Thyroid gland (tissue), 4 donors: Measurements from ENCODE around the gene EPHA3. TPM values are rescaled to one million over a fixed set of nuclear protein-coding genes. Genes with fewer than 3 reads are reported as not detected.
A peak's percentile ranks its signal among the peaks of the same experiment; 100 is the strongest.

Experiments
- DNase-seq, 2 donors: peaks; one replicate each; pipeline ENCODE4 v3.0.0-alpha.2; 2019
- H3K27ac ChIP-seq, 3 donors: fragments of 200-600 bp; sonication (generic); 1 replicate in 2 of 3; 2 replicates in 1 of 3; pipeline ENCODE4 v1.5.1; 2016 to 2019; ENCODE audit warnings: mild to moderate bottlenecking in 1 of 3, moderate library complexity in 1 of 3
- H3K27me3 ChIP-seq: fragments of 200-600 bp; sonication (generic); one replicate; pipeline ENCODE4 v1.5.1; 2019
- H3K36me3 ChIP-seq, 2 donors: fragments of 200-600 bp; sonication (generic); one replicate each; pipeline ENCODE4 v1.5.1; 2016 to 2019
- H3K4me1 ChIP-seq, 2 donors: fragments of 200-600 bp; sonication (generic); one replicate each; pipeline ENCODE4 v1.5.1; 2017 to 2019
- H3K4me3 ChIP-seq, 3 donors: fragments of 200-600 bp; sonication (generic); replicated peaks in 1 of 3; 1 replicate in 2 of 3; 2 replicates in 1 of 3; pipeline ENCODE4 v1.5.1; 2016; ENCODE audit warnings: mild to moderate bottlenecking in 1 of 3
- H3K9me3 ChIP-seq: fragments of 200-600 bp; sonication (generic); one replicate; pipeline ENCODE4 v1.5.1; 2017
- POLR2A ChIP-seq, 2 donors: fragments of 450-650 bp; IDR thresholded peaks; one replicate each; pipeline ENCODE4 v1.6.1; 2017; ENCODE audit warnings: antibody characterized with exemption in 2 of 2, mild to moderate bottlenecking in 2 of 2, moderate library complexity in 1 of 2
- WGBS, 2 donors: methylation state at CpG; one replicate each; pipeline ENCODE4 v1.1.5; 2017; 5-methylcytosine and 5-hydroxymethylcytosine counted together
- intact Hi-C: fragments of 100-400 bp; cut with DNase I; formaldehyde crosslinking; loops from one replicate; pipeline ENCODE4 v1.15.1; 2023
- total RNA-seq, 4 donors: library from RNA; depleted of rRNA; stranded (reverse); fragments of >200 nt; gene quantifications; one replicate each; pipeline ENCODE4 v1.2.3, GENCODE V29; 2016
- TF ChIP-seq, protein P1 (sequence below), 6 experiments: fragments of 200-600 bp in 3 of 6; fragments of 450-650 bp in 3 of 6; sonication (generic) in 3 of 6; IDR thresholded peaks; one replicate each; pipeline ENCODE4 v1.5.1; 2016 to 2019; ENCODE audit warnings: antibody characterized with exemption in 6 of 6, mild to moderate bottlenecking in 2 of 6, inconsistent platforms in 1 of 6, moderate library complexity in 1 of 6

The EPHA3 gene
- total RNA-seq, 4 donors from 2014 or later: 27.3 to 41.6 (median 35.4) TPM

- Histone ChIP-seq H3K27ac (no peak overlapping the region), H3K36me3 (no peaks in the 10 kb centered on the region), H3K27me3 (no peaks in the 10 kb centered on the region), H3K4me3 (no peak overlapping the region), H3K4me1 (no peaks in the 10 kb centered on the region), H3K9me3 (no peaks in the 10 kb centered on the region)
- TF ChIP-seq POLR2A (IDR thresholded peaks at IDR 0.05): no peak
- TF ChIP-seq, protein P1, sequence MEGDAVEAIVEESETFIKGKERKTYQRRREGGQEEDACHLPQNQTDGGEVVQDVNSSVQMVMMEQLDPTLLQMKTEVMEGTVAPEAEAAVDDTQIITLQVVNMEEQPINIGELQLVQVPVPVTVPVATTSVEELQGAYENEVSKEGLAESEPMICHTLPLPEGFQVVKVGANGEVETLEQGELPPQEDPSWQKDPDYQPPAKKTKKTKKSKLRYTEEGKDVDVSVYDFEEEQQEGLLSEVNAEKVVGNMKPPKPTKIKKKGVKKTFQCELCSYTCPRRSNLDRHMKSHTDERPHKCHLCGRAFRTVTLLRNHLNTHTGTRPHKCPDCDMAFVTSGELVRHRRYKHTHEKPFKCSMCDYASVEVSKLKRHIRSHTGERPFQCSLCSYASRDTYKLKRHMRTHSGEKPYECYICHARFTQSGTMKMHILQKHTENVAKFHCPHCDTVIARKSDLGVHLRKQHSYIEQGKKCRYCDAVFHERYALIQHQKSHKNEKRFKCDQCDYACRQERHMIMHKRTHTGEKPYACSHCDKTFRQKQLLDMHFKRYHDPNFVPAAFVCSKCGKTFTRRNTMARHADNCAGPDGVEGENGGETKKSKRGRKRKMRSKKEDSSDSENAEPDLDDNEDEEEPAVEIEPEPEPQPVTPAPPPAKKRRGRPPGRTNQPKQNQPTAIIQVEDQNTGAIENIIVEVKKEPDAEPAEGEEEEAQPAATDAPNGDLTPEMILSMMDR (IDR thresholded peaks at IDR 0.05): no peak
- intact Hi-C loops: no loop called here
- 76 to 96% methylated on average over 3 of the region's 3 CpGs for WGBS, 2 donors
- DNase-seq: no peak
Observed at GRCh38 chr3:89198591-89198990, 91.2 kb downstream of the EPHA3 start.

DNA sequence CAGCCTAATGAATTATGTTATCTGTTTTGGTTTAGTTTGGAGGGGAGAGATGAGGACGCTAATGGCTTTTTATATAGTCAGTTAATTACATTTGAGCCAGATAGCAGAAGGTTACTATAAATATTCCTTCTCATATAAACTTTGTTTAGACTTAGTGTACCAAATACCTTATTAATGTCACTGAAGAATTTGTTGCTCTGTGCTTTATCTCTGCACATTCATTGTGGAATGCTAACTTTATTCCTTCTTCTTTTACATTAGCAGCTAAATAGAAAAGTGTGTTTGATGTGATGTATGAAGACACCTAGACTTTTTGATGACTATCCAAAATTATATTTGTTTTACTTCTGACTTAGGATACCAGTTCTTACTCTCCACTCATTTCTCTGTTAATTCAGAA lies 105.2 kb downstream of the EPHA3 start:
- Histone ChIP-seq H3K9me3 (no peaks in the 10 kb centered on the region), H3K4me1 (peaks cover 4 to 12% of the 10 kb centered on the region in 2 donors), H3K27ac (peak overlapping the region in 1 of 3 donors; percentile 17), H3K4me3 (no peak overlapping the region), H3K27me3 (no peaks in the 10 kb centered on the region), H3K36me3 (no peaks in the 10 kb centered on the region)
- TF ChIP-seq POLR2A (IDR thresholded peaks at IDR 0.05): no peak
- TF ChIP-seq, protein P1 (IDR thresholded peaks at IDR 0.05): no peak
- 80 to 85% methylated on average over 1 of the region's 1 CpG for WGBS, 2 donors
- DNase-seq: no peak
- intact Hi-C loops: no loop called here

DNA sequence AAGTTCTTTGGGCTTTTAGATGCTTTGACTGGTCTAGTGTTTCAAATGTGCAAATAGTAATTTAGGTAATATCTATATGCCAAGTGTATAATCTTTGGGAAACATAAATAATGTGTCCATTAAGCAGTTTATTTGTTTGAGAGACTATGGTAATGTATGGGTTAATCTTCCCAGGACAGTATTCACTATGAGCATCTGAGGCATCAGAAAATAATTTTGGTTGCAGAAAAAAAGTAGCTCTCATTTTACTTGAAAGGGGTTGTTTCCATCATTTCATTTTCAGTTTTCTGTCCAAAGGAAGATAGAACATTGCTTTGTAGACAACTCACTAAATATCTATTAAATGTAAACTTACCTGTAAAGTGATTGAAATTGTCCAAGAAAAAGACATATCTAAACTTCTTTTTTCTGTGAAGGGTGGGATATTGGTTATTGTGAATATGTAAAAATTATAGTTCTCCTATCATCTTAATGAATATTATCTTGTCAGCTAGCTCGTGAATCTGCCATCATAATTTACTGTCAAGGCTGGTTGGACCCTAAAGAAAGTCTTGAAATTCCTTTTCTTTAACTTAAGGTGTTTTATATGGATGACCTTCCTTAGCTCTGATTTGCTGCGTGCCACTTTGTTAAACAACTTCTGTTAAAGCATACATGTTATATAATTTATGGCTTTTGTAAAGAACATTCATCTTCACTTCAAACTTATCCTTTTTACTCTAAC lies 108.8 kb downstream of the EPHA3 start:
- 82 to 90% methylated on average over 2 of the region's 2 CpGs for WGBS, 2 donors
- Histone ChIP-seq H3K4me1 (peaks cover 4 to 12% of the 10 kb centered on the region in 2 donors), H3K9me3 (no peaks in the 10 kb centered on the region), H3K27ac (no peak overlapping the region), H3K4me3 (no peak overlapping the region), H3K36me3 (no peaks in the 10 kb centered on the region), H3K27me3 (no peaks in the 10 kb centered on the region)
- no peak for TF ChIP-seq POLR2A (IDR thresholded peaks at IDR 0.05)
- TF ChIP-seq, protein P1 (IDR thresholded peaks at IDR 0.05): no peak
- DNase-seq: no peak
- intact Hi-C loops: no loop called here

DNA sequence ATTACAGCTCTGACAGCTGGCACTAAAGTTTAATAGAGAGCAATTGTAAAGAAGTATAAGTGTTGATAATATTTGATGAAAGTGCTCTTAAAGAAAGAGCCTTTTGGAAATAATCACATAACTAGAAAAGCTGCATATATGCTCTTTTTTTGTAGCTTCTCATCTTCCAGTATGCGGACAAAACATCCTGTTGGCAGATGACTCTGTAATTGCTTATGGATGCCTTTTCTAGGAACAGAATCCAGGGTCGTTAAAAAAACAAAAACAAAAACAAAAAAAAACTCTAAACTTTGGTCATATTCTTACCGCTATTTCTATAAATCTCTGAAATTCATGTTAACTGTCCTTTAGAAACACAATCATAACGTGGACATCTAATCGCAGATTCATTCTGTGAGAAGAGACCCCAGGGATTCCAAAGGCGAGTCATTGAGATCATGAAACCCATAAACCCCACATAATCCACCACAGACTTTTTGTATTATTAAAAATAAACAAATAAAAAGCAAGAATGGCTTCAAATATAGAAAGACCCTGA lies 109.8 kb downstream of the EPHA3 start:
- intact Hi-C loops: no loop called here
- no peaks in the 10 kb centered on the region for H3K9me3 ChIP-seq
- 74 to 81% methylated on average over 6 of the region's 6 CpGs for WGBS, 2 donors
- no peak overlapping the region for H3K4me3 ChIP-seq
- no peaks in the 10 kb centered on the region for H3K36me3 ChIP-seq
- TF ChIP-seq, protein P1 (IDR thresholded peaks at IDR 0.05): no peak
- TF ChIP-seq POLR2A (IDR thresholded peaks at IDR 0.05): no peak
- H3K27ac ChIP-seq: no peak overlapping the region
- no peak for DNase-seq
- H3K27me3 ChIP-seq: no peaks in the 10 kb centered on the region
- H3K4me1 ChIP-seq: peaks cover 4 to 12% of the 10 kb centered on the region in 2 donors

GRCh38 chr3:89221924-89222323 lies 114.5 kb downstream of the EPHA3 start:
- Histone ChIP-seq H3K27me3 (no peaks in the 10 kb centered on the region), H3K9me3 (no peaks in the 10 kb centered on the region), H3K27ac (no peak overlapping the region), H3K4me1 (peaks cover 0 to 5% of the 10 kb centered on the region in 2 donors), H3K4me3 (no peak overlapping the region), H3K36me3 (no peaks in the 10 kb centered on the region)
- WGBS, 2 donors: 91 to 93% methylated on average over 1 of the region's 1 CpG
- intact Hi-C loops: no loop called here
- DNase-seq: no peak
- TF ChIP-seq, protein P1 (IDR thresholded peaks at IDR 0.05): no peak
- no peak for TF ChIP-seq POLR2A (IDR thresholded peaks at IDR 0.05)
